IMR-90 (cell line): Measurements from ENCODE around the gene USP20.

Experiments used
- BHLHE40 ChIP-seq: fragments of 150-350 bp; IDR thresholded peaks from 2 replicates; pipeline ENCODE4 v1.6.1; 2016; ENCODE audit warnings: mild to moderate bottlenecking, low read depth, low read length
- CEBPB ChIP-seq: IDR thresholded peaks from 2 replicates; pipeline ENCODE4 v1.6.1; 2012; ENCODE audit warnings: low read depth, low read length, improper control_type of control experiment
- CTCF ChIP-seq: conservative IDR thresholded peaks from 2 replicates; pipeline ENCODE4 v1.5.1; 2012; ENCODE audit warnings: mild to moderate bottlenecking, low read depth, low read length, improper control_type of control experiment
- FOS ChIP-seq: fragments of 150-350 bp; IDR thresholded peaks from 2 replicates; pipeline ENCODE4 v1.6.1; 2016; ENCODE audit warnings: low read depth, low read length
- POLR2A ChIP-seq: IDR thresholded peaks from 2 replicates; pipeline ENCODE4 v1.6.1; 2012; ENCODE audit warnings: mild to moderate bottlenecking, low read depth, low read length
- RAD21 ChIP-seq: IDR thresholded peaks from 2 replicates; pipeline ENCODE4 v1.6.1; 2012; ENCODE audit warnings: low read length, improper control_type of control experiment
- SMC3 ChIP-seq: fragments of 150-350 bp; IDR thresholded peaks from 2 replicates; pipeline ENCODE4 v1.6.1; 2016; ENCODE audit warnings: low read depth, mild to moderate bottlenecking, antibody characterized with exemption, low read length, moderate library complexity

GRCh38 chr9:129879103-129879699 lies 43.9 kb downstream of the USP20 start:
- TF ChIP-seq CTCF (no peak), POLR2A (no peak), CEBPB (no peak), RAD21 (no peak), BHLHE40 (no peak), FOS (no peak), SMC3 (no peak)
